ENCODE measurements around the gene DPY30. TPM values are rescaled to one million over a fixed set of nuclear protein-coding genes. Genes with fewer than 3 reads are reported as not detected.

DPY30 gene
- total RNA-seq, 3 donors from 2014 or later: 44.8 to 64.2 (median 63.9) TPM

GRCh38 chr2:32008805-32009515 is 30.6 kb downstream of the DPY30 start:
- Histone ChIP-seq H3K27me3 (no peaks in the 10 kb centered on the region), H3K9me3 (no peaks in the 10 kb centered on the region), H3K27ac (peak overlapping the region; percentile 77 to 99), H3K4me3 (peak overlapping the region; percentile 68 to 92 (median 82)), H3K4me1 (peaks cover 0 to 4% of the 10 kb centered on the region in 2 donors), H3K36me3 (no peaks in the 10 kb centered on the region)
- no peak for DNase-seq (ENCODE audit: low spot score in 2 of 2)
- TF ChIP-seq POLR2A (IDR thresholded peaks at IDR 0.05) (no peak), CTCF (IDR thresholded peaks at IDR 0.05) (no peak), POLR2AphosphoS5 (IDR thresholded peaks at IDR 0.05) (no peak)
- intact Hi-C loops (cut with DNase I; ENCODE audit: low total_unique reads): no loop called here

DNA sequence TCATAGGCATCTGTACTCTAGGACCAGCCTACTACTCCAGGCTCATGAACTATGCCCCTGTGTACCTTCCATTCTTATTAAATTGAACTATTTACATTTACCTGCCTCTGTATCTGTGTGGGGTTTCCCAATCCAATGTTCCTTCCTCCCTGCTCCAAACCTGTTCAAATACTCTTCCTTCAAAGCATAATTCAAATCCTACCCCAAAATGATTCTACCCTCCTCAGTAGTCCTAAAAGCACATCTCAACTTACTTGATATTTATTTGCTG is 32.5 kb downstream of the DPY30 start:
- no peak overlapping the region for H3K27ac ChIP-seq
- TF ChIP-seq POLR2A (IDR thresholded peaks at IDR 0.05): no peak
- TF ChIP-seq POLR2AphosphoS5 (IDR thresholded peaks at IDR 0.05): no peak
- TF ChIP-seq CTCF (IDR thresholded peaks at IDR 0.05): no peak
- DNase-seq (ENCODE audit: low spot score in 2 of 2): no peak
- H3K4me1 ChIP-seq: peaks cover 0 to 4% of the 10 kb centered on the region in 2 donors
- H3K27me3 ChIP-seq: no peaks in the 10 kb centered on the region
- no peaks in the 10 kb centered on the region for H3K36me3 ChIP-seq
- intact Hi-C loops (cut with DNase I; ENCODE audit: low total_unique reads): no loop called here
- H3K4me3 ChIP-seq: no peak overlapping the region
- no peaks in the 10 kb centered on the region for H3K9me3 ChIP-seq

- no peaks in the 10 kb centered on the region for H3K9me3 ChIP-seq
- H3K4me1 ChIP-seq: peaks cover 0 to 4% of the 10 kb centered on the region in 2 donors
Measured at GRCh38 chr2:32005371-32005976, 34.1 kb downstream of the DPY30 start.

DNA sequence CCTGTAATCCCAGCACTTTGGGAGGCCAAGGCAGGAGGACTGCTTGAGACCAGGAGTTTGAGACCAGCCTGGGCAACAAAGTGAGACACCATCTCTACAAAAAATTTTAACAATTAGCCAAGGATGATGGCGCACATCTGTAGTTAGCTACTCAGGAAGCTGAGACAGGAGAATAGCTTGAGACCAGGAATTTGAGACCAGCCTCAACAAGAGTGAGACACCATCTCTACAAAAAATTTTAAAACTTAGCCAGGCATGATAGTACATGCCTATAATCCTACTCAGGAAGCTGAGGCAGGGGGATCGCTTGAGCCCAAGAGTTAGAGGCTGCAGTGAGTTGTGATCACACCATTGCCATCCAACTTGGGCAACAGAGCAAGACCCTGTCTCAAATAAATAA is 35.8 kb downstream of the DPY30 start:
- no peak for DNase-seq (ENCODE audit: low spot score in 2 of 2)
- Histone ChIP-seq H3K9me3 (no peaks in the 10 kb centered on the region), H3K4me3 (no peak overlapping the region), H3K27me3 (no peaks in the 10 kb centered on the region), H3K36me3 (no peaks in the 10 kb centered on the region), H3K27ac (no peak overlapping the region), H3K4me1 (peaks cover 0 to 4% of the 10 kb centered on the region in 2 donors)
- TF ChIP-seq POLR2AphosphoS5 (IDR thresholded peaks at IDR 0.05): no peak
- intact Hi-C loops (cut with DNase I; ENCODE audit: low total_unique reads): loop anchor here (5.0 kb wide), 1 partner anchor 1741 kb away; no protein-coding TSS in a partner anchor

More at GRCh38 chr2:32005371-32005976, 34.1 kb downstream of the DPY30 start:
- TF ChIP-seq CTCF (IDR thresholded peaks at IDR 0.05) (no peak), POLR2A (IDR thresholded peaks at IDR 0.05) (no peak), POLR2AphosphoS5 (IDR thresholded peaks at IDR 0.05) (no peak)
- H3K27ac ChIP-seq: no peak overlapping the region
- DNase-seq (ENCODE audit: low spot score in 2 of 2): no peak
- intact Hi-C loops (cut with DNase I; ENCODE audit: low total_unique reads): no loop called here
- H3K27me3 ChIP-seq: no peaks in the 10 kb centered on the region
- H3K4me3 ChIP-seq: no peak overlapping the region
- no peaks in the 10 kb centered on the region for H3K36me3 ChIP-seq

- TF ChIP-seq POLR2AphosphoS5 (IDR thresholded peaks at IDR 0.05): no peak
- TF ChIP-seq POLR2A (IDR thresholded peaks at IDR 0.05): no peak
- TF ChIP-seq CTCF (IDR thresholded peaks at IDR 0.05): no peak
- Histone ChIP-seq H3K27me3 (no peaks in the 10 kb centered on the region), H3K4me1 (no peaks in the 10 kb centered on the region), H3K36me3 (no peaks in the 10 kb centered on the region), H3K9me3 (no peaks in the 10 kb centered on the region), H3K4me3 (no peak overlapping the region), H3K27ac (no peak overlapping the region)
- no peak for DNase-seq (ENCODE audit: low spot score in 2 of 2)
- intact Hi-C loops (cut with DNase I; ENCODE audit: low total_unique reads): loop anchor here (5.0 kb wide), 1 partner anchor 1740 kb away; no protein-coding TSS in a partner anchor
Measured at GRCh38 chr2:32002406-32002805, 37.2 kb downstream of the DPY30 start.
